DND-41 (cell line): Measurements from ENCODE around the gene CFAP410.

Experiments
- CTCF ChIP-seq: IDR thresholded peaks from 2 replicates; pipeline ENCODE4 v1.5.1; 2012; ENCODE audit warnings: borderline replicate concordance, low read length, moderate library complexity, mild to moderate bottlenecking; ENCODE audit not compliant: poor library complexity, severe bottlenecking; ENCODE audit errors: extremely low read depth
- EZH2 ChIP-seq: IDR thresholded peaks from 3 replicates; pipeline ENCODE4 v1.6.1; 2012; ENCODE audit warnings: borderline replicate concordance, low read depth, mild to moderate bottlenecking, moderate library complexity, low read length, inconsistent platforms; ENCODE audit not compliant: severe bottlenecking

- TF ChIP-seq EZH2: no peak
- no peak for TF ChIP-seq CTCF
Observed at GRCh38 chr21:44314128-44314527, 25.1 kb downstream of the CFAP410 start.
